Fibroblast of skin of back (primary cell): ENCODE data around the gene SEMA6D. TPM values are rescaled to one million over a fixed set of nuclear protein-coding genes. Genes with fewer than 3 reads are reported as not detected.

Source experiments
- DNase-seq: peaks from one replicate; pipeline ENCODE4 v3.0.0-alpha.2; 2013
- polyA plus RNA-seq, 2 experiments: library from polyadenylated mRNA; unstranded; fragments of 120-200 nt; gene quantifications; one replicate each; pipeline ENCODE4 v1.2.1, GENCODE V29; 2013; ENCODE audit not compliant: insufficient read length in 2 of 2

SEMA6D gene
- polyA plus RNA-seq (2013, experiment 1 of 2; ENCODE audit: insufficient read length), result 0.45 TPM
- polyA plus RNA-seq (2013, experiment 2 of 2; ENCODE audit: insufficient read length), result 0.77 TPM

- peak; percentile 80 for DNase-seq
These were observed at the start of gene SEMA6D for GRCh38 chr15:47717036-47717612. Gene SEMA6D, plus strand, starts transcription at chr15:47717505. Its CDS starts 42,294 bp downstream, at chr15:47759799.

GRCh38 chr15:47669221-47669620 lies 48.1 kb upstream of the SEMA6D start:
- no peak for DNase-seq

- no peak for DNase-seq
These were observed 46.9 kb upstream of the SEMA6D start for GRCh38 chr15:47670365-47670764.

- no peak for DNase-seq
These were observed 44.0 kb upstream of the SEMA6D start for GRCh38 chr15:47673232-47673761.

- no peak for DNase-seq
These were observed 42.6 kb upstream of the SEMA6D start for GRCh38 chr15:47674586-47675232.

- no peak for DNase-seq
These were observed 41.6 kb upstream of the SEMA6D start for GRCh38 chr15:47675735-47676134.

GRCh38 chr15:47678040-47678439 lies 39.3 kb upstream of the SEMA6D start:
- no peak for DNase-seq

GRCh38 chr15:47682661-47683060 lies 34.6 kb upstream of the SEMA6D start:
- DNase-seq, result no peak

- DNase-seq, result peak; percentile 67
These were observed 32.0 kb upstream of the SEMA6D start for GRCh38 chr15:47685141-47685870.

GRCh38 chr15:47688573-47689086 lies 28.7 kb upstream of the SEMA6D start:
- peak; percentile 75 for DNase-seq

GRCh38 chr15:47689660-47690059 lies 27.6 kb upstream of the SEMA6D start:
- DNase-seq, result peak; percentile 12

- no peak for DNase-seq
These were observed 25.4 kb upstream of the SEMA6D start for GRCh38 chr15:47691882-47692281.

- no peak for DNase-seq
These were observed 21.0 kb upstream of the SEMA6D start for GRCh38 chr15:47696351-47696750.

GRCh38 chr15:47705281-47705997 lies 11.9 kb upstream of the SEMA6D start:
- no peak for DNase-seq

- no peak for DNase-seq
These were observed 9.9 kb upstream of the SEMA6D start for GRCh38 chr15:47707391-47707790.

- no peak for DNase-seq
These were observed 8.9 kb upstream of the SEMA6D start for GRCh38 chr15:47708161-47708980.

GRCh38 chr15:47711655-47712054 lies 5.7 kb upstream of the SEMA6D start:
- no peak for DNase-seq

GRCh38 chr15:47715402-47715801 lies 1.9 kb upstream of the SEMA6D start:
- DNase-seq, result no peak

GRCh38 chr15:47715856-47716445 lies 1.4 kb upstream of the SEMA6D start:
- no peak for DNase-seq

GRCh38 chr15:47716516-47716915 lies 789 bp upstream of the SEMA6D start:
- no peak for DNase-seq
